CD4-positive, alpha-beta T cell treated with Interleukin-6 at 100 ng/mL for 8 hours (primary cell): ENCODE results near the gene DPYSL4.
A peak's percentile ranks its signal among the peaks of the same experiment; 100 is the strongest.

ENCODE experiments used
- DNase-seq: peaks from one replicate; pipeline ENCODE4 v3.0.0-alpha.2; 2020; ENCODE audit warnings: mixed read lengths, low spot score

DPYSL4 gene

GRCh38 chr10:132228616-132229015 lies 41.9 kb downstream of the DPYSL4 start:
- DNase-seq = no peak

- DNase-seq = no peak
Measured at GRCh38 chr10:132229096-132229495, 42.3 kb downstream of the DPYSL4 start.

GRCh38 chr10:132229834-132230556 lies 43.2 kb downstream of the DPYSL4 start:
- peak; percentile 49 for DNase-seq

GRCh38 chr10:132230557-132231210 lies 43.9 kb downstream of the DPYSL4 start:
- no peak for DNase-seq

- DNase-seq = no peak
Measured at GRCh38 chr10:132231656-132232022, 44.9 kb downstream of the DPYSL4 start.

- no peak for DNase-seq
Measured at GRCh38 chr10:132232023-132232951, 45.5 kb downstream of the DPYSL4 start.

- DNase-seq = no peak
Measured at GRCh38 chr10:132232981-132233380, 46.2 kb downstream of the DPYSL4 start.

- no peak for DNase-seq
Measured at GRCh38 chr10:132233501-132234085, 46.8 kb downstream of the DPYSL4 start.

- DNase-seq = no peak
Measured at GRCh38 chr10:132234860-132235259, 48.1 kb downstream of the DPYSL4 start.

GRCh38 chr10:132236161-132236560 lies 49.4 kb downstream of the DPYSL4 start:
- no peak for DNase-seq

GRCh38 chr10:132236881-132237280 lies 50.1 kb downstream of the DPYSL4 start:
- DNase-seq = no peak

- no peak for DNase-seq
Measured at GRCh38 chr10:132237396-132237795, 50.6 kb downstream of the DPYSL4 start.

- DNase-seq = no peak
Measured at GRCh38 chr10:132237871-132238270, 51.1 kb downstream of the DPYSL4 start.

GRCh38 chr10:132238371-132239125 lies 51.8 kb downstream of the DPYSL4 start:
- no peak for DNase-seq

- DNase-seq = no peak
Measured at GRCh38 chr10:132239126-132240031, 52.6 kb downstream of the DPYSL4 start.

- no peak for DNase-seq
Measured at GRCh38 chr10:132240156-132240555, 53.4 kb downstream of the DPYSL4 start.

- DNase-seq = no peak
Measured at GRCh38 chr10:132240581-132240980, 53.8 kb downstream of the DPYSL4 start.

- no peak for DNase-seq
Measured at GRCh38 chr10:132241086-132241485, 54.3 kb downstream of the DPYSL4 start.

GRCh38 chr10:132241496-132241895 lies 54.7 kb downstream of the DPYSL4 start:
- no peak for DNase-seq

GRCh38 chr10:132242103-132242840 lies 55.5 kb downstream of the DPYSL4 start:
- DNase-seq = no peak
